NCI-H2171 (cell line): ENCODE results near the gene APPBP2.
A peak's percentile ranks its signal among the peaks of the same experiment; 100 is the strongest.
"Not testable (repeated sequence)": the region's sequence is repeated elsewhere in the genome, so short reads cannot be mapped to it uniquely, and the experiment has no call there.

Experiments used
- DNase-seq: peaks from one replicate; lab custom pipeline; 2025; lab: John Stamatoyannopoulos, UW

The APPBP2 gene

DNA sequence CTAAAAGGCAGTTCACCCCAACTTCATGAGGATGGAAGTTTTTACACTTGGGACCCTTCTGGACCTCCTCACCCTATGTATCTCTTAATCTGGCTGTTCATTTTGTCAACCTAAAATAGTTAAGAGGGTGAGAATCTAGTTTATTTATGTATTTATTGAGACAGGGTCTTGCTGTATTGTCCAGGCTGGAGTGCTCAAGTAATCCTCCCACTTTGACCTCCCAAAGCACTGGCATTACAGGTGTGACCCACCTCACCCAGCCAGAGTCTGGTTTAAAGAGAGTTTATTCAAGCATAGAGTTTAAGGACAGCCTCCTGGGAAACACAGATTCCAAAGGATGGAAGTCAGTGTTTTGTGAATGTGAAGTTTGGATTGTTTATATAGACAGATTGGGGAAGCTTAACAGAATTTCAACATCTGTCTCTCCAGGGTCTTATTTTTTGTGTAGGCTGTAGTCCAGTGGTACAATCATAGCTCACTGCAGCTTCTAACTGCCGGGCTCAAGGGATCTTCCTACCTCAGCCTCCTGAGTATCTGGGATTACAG lies 8.0 kb upstream of the APPBP2 start:
- DNase-seq: no peak

DNA sequence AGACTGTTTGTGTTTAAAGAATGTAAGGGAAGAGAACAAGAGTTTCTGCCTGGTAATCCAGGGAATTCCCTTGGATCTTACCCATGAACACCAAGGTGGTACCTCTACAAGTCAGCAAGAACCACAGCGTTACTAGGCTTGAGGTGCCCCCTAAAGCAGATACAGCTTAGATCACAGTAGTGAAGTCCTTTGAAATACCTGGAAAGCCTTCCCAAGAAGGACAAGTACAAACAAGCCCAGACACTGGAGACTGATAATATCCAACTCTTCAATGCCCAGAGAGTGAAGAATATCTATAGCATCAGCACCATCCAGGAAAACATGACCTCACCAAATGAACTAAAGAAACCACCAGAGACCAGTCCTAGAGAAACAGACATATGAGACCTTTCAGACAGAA lies 3.8 kb upstream of the APPBP2 start:
- DNase-seq: no peak

DNA sequence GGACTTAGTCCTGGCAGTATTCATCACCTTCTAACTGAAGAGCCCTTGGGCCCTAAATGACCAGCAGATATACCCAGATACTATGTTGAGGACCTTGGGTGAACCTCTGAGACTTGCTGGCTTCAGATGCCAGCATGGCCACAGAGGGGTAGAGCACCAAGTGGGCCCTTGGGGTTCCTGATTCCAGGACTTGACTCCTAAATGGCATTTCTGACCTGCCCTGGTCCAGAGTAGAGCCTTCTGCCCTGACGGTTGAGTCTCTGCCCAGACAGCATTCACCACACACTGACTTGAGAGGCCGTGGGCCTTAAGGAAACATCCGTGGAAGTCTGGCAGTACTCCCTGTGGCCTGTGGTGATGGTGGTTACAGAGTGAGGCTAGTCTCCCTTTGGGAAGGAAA lies 2.8 kb upstream of the APPBP2 start:
- DNase-seq: no peak

DNA sequence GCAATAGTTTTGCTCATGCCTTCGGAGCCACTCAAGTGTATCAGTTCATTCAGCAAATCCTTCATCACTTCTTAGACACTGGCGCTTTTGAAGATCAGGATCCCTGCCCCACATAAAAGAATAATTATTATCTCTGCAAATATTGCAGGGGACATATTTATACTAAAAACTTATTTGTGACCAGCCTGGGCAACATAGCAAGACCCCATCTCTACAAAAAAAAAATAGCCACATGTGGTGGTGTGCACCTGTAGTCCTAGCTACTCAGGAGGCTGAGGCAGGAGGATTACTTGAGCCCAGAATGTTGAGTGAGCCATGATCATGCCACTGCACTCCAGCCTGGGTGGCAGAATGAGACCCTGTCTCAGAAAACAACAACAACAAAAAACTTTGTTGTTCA lies 1.7 kb upstream of the APPBP2 start:
- DNase-seq: no peak

DNA sequence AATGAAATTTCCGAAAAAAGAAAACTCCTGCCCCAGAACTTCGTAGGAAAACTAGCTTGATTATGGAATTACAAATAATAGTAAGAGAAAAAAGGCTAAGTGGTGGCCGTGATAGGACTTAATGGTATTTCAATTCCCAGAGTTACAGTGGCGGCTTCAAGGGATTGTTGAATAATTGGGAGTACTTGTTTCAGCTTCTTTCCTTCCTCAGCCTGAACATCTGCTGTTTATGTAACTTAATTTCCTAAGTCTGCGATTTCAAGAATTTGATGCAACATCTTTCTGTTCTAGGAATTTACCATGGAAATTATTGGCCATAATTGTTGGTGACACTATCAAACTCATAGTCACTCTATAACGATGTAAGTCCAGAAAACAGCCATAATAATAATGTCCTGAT lies 684 bp upstream of the APPBP2 start:
- DNase-seq: no peak

DNA sequence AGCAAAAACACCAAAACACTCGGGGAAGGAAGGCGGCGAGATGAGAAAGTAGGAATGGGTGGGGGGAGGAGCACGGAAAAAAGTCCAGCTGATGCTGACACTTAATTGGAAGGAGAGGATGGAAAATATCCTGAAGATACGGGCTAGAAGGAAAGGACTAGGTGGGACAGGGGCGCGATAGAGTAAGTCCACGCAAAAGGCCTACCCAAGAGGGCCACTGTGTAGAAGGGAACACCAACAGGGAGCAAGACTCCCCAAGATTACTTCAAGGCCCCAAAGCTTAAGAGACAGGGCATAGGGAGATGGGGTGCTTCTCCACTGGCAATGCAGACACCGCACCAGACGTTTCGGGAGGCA lies 736 bp downstream of the APPBP2 start:
- DNase-seq: no peak

DNA sequence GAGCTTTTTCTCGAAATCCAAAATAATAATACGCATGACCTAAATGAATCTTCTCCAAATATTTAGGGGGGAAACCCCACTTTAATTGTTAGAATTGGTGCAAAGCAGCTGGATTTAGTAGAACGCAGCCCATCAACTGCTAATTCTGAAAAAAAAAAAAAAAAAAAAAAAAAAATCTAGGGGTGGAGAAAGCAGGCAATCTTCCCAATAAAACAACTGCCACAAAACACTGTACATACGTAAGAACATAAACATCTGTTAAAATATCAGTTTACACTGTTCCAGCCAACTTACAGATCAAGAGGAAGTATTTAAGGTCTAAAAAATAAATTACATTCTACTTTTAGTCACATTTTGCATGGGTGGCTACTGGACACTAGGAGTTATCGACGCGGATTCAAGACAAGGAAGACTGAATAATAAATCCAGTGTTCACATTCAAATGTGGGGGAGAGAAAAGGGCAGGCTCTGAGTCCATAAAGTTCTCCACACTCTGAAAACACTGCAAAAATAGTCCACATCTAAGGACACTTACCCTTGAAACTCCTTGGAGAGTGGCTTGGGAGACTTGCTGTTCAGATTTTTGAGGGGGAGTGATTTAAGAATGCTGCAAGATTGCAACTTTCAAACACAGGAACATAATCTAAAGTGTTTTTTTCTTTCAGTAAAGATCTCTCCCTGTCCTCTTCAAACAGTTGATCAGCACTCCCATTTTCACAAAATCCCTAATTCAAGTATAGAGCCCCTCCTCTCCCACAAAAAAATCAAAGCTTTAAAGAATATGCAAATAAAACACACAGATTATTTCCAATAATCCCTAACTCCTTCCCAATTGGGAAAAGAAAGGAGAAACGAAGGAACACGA lies 1.3 kb downstream of the APPBP2 start:
- DNase-seq: peak; percentile 13

DNA sequence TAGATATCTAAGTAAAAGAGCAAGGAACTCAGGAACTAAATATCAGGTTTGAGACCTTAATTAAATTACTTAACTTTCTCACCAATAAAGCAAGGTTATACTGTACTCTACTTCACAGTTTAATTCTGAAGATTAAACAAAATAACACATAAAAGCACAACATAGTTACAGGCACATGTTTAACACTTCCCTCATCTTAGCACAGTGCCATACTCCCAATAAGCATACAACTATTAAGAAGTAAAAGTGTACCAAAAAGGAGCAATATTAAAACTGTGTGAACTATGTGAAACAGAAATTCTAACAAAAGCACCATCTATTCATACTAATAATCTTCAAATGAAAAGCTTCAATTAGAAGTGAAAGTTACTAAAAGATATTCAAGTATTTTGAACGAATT lies 2.2 kb downstream of the APPBP2 start:
- no peak for DNase-seq

DNA sequence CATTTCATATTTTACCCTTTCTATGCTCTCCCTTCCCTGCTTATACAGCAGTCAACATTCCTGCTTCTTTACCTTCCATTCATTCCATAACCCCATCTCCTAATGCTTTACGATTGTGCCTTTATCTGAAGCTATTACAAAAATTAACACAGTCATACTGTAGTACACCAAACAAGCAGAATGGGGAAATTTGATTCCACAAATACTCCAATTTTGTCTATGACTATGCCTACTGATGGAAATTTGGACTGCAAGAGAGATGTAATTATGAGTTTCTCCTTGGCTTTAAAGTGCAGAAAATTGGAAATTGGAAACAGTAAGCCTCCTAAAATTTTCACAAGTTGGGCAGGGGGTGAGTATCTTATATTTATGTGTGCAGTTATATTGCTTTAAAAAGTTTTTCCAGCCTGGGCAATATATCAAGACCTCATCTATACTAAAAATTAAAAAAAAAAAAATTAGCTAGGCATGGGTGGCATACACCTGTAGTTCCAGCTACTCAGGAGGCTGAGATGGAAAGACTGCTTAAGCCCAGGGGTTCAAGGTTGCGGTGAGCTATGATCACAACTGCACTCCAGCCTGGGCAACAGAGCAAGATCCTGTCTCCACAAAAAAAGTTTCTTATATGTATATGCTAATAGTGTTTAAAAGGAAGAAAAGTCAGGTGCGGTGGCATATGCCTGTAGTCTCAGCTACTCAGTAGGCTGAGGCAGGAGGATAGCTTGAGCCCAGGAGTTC lies 3.0 kb downstream of the APPBP2 start:
- DNase-seq: no peak

DNA sequence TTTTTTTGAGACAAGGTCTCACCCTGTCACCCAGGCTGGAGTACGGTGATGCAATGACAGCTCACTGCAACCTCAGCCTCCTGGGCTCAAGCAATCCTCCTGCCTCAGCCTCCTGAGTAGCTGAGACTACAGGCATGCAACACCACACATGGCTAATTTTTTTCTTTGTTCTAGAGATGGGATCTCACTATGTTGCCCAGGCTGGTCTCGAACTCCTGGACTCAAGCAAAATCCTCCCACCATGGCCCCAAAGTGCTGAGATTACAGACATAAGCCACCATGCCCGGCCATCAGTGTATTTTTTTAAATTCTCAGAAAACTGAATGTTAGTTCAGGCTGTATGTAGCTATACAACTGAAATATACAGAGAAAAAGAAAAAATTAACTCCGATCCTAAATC lies 6.2 kb downstream of the APPBP2 start:
- DNase-seq: no peak

DNA sequence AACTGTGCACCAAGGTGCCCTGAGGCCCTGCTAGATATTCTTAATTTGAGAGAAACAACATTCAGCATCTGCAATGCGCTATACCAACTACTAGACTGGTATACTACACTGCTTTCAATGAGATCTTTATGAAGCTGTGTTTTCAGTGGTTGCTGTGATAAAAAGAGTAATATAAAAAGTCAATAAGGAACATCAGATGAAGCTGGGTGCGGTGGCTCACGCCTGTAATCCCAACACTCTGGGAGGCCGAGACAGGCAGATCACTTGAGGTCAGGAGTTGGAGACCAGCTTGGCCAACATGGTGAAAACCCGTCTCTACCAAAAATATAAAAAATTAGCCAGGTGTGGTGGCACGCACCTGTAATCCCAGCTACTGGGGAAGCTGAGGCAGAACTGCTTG lies 10.4 kb downstream of the APPBP2 start:
- DNase-seq: not testable (repeated sequence)

DNA sequence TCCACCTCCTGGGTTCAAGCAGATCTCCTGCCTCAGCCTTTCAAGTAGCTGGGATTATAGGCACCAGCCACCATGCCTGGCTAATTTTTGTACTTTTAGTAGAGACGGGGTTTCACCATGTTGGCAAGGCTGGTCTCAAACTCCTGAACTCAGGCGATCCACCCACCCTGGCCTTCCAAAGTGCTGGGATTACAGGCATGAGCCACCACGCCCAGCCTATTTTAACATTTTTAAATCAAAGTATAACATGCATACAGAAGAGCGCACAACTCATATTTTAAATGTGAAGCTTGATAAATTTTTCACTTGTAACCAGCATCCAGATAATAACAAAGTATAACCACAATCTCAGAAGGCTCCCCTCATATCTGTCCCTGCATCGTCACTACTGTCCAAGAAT lies 10.8 kb downstream of the APPBP2 start:
- not testable (repeated sequence) for DNase-seq

DNA sequence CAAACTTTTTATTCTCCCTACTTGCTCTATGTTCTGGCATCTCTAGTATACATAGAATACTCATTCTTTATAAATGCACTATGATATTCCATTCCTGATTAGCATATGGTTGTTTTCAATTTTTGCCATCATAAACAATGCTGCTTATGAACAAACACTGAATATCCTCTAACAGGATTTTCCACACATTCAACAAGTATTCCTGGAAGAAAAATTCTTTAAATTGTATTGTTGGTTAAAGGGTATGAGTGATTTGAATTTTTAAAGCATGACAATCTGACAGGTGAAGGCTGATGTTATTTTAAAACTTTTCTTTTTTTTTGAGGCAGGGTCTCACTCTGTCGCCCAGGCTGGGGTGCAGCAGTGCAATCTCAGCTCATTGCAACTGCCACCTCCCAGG lies 11.5 kb downstream of the APPBP2 start:
- no peak for DNase-seq

DNA sequence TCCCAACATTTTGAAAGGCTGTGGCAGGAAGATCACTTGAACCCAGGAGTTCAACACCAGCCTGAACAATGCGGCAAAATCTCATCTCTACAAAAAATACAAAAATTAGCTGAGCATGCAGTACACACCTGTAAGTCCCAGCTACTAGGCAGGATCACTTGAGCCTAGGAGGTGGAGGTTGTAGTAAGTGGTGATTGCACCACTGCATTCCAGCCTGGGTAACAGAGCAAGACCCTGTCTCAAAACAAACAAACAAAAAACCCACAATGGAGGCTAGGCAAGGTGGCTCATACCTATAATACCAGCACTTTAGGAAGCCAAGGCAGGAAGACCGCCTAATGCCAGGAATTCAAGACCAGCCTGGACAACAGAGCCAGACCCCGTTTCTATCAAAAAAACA lies 12.0 kb downstream of the APPBP2 start:
- DNase-seq: no peak

DNA sequence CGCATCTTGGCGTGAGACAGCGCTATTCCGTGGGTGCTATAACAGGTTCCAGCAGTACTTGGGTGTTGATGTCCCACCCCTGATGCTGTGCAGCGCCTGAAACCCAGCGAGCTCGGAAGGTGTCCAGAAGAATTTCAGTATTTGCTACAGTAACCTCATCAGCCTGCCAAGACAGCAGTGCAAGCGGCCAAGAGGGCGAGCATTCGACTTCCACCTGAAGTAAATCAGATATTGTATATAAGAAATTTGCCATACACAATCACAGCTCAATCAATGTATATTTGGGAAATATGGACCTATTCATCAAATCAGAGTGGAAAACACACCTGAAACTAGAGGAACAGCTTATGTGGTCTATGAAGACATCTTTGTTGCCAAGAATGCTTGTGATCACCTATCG lies 13.0 kb downstream of the APPBP2 start:
- DNase-seq: no peak

DNA sequence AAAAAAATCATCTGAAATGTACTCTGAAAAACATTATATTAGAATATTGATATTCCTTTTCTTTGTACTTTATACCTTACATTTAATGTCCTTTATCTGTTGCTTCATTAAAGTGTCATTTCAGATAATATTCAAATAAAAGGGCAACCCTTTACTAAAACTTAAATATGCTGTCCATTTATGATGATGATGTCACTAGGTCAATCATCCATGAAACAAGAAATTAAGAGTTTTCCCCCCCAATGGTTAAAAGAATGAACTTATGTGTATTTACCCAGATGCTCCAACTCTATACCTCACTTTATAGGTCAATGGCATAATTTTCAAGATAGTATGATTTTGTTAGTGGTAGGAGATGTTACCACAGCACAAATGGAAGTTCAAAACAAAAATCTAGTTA lies 15.3 kb downstream of the APPBP2 start:
- no peak for DNase-seq

DNA sequence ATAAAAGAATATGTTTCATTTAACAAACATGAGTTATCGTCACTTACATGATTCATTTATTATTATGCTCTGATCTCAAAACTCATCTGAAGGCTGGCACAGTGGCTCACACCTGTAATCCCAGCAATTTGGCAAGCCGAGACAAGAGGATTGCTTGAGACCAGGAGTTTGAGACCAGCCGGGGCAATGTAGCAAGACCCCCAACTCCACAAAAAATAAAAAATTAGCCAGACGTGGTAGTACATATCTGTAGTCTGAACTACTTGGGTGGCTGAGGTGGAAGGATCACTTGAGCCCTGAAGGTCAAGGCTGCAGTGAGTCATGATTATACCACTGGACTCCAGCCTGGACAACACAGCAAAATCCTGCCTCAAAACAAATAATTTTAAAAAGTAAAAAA lies 16.0 kb downstream of the APPBP2 start:
- DNase-seq: no peak

DNA sequence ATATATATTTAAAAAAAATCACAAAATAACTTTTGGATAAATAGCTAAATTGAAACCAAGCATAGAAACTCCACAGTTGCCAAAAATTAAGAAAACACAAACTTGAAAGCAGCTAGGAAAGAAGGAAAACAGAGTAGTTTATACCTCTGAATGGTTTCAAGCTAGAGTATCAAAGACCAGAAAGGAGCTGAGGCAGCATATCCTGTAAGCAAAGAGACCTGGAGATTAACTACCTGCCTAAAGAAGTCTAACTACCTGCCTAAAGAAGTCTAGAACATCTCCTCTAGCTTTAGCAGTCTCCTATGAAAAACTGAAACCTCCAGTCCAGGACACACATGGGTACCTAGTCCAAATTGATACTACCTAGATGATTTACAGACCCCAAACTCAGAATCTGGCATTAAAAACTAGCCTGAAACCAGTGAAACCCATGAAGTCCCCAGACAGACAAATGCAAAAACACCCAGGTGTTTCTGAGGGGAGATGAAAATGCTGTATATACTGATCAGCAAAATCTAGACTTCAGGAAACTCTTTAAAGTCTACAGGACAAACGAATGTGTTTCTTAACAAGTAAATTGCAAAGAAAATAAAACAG lies 17.6 kb downstream of the APPBP2 start:
- no peak for DNase-seq

DNA sequence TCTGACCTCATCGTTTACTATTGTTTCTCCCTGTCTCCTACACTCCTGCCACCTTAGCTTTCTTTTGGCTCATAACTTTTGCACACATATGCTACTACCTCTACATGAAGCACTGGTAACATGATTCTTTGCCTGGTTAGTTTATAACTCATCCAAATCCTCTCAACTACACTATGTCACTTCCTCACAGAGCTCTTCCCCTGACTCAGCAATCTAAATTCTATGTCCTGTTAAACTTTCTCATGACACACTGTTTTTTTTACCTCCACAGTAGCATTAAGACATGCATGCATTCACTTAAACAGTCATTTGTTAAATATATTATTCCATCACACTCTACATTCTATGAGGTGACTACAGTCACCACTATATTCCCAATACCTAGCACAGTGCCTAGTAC lies 19.7 kb downstream of the APPBP2 start:
- no peak for DNase-seq

DNA sequence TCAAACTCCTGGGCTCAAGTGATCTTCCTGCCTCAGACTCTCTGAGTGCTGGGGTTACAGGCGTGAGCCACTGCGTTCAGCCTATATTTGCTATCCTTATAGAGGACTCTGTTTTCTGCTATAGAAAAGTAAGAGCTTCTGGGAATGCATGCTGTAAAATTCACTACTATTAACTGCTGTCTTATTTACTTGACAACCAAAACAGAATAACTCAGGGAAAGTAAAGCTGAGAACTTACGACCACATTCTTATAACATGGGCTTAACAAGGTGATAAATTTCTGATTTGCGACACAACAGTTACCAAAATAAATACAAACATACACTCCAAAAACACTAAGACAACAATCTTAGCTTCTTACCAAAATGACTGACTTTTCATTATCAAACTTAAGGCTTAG lies 23.9 kb downstream of the APPBP2 start:
- no peak for DNase-seq

DNA sequence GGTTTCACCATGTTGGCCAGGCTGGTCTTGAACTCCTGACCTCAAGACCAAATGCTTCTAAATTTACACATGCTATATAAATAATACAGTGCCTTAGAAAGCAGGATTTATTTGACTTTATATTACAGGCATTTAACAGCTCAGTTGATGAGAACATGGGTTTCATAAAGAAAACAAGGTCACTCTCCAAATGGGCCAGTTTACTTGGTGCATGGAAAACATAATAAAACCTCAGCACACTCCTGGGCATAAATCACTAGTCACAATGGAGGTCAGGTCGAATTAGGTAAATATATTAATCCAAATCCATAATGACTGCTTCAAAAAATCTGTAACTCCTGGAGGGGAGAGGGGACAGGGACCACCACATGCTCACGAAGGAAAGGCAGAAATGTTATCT lies 24.5 kb downstream of the APPBP2 start:
- no peak for DNase-seq

DNA sequence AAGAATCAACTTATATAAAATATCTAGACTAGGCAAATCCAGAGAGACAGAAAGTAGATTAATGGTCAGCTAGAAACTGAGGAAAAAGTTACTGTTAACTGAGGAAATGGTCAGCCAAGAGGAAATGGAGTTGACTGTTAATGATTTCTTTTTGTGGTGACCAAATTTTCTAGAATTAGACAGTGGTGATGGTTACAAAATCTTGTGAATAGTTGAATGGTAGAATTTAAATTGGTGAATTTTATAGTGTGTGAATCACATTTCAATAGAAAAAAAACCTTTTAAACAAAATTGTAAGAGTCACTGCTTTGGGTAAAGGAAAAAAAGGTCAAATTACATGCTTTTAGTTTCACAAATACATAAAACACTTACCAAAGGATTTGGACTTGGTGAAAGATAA lies 30.0 kb downstream of the APPBP2 start:
- no peak for DNase-seq

DNA sequence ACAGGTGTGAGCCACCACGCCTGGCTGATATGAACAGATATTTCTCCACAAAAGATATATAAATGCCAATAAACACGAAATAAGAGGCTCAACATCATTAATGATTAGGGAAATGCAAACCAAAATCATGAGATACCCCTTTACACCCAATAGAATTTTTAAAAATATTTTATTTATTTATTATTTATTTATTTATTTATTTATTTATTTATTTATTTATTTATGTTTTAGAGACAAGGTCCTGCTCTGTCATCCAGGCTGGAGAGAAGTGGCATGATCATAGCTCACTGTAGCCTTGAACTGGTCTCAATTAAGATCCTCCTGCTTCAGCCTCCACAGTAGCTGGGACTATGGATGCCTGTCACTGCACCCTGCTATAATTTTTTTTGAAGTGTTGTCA lies 30.8 kb downstream of the APPBP2 start:
- no peak for DNase-seq
